Muscle of arm (tissue), 14 donors: ENCODE measurements around the gene KISS1R. TPM values are rescaled to one million over a fixed set of nuclear protein-coding genes. Genes with fewer than 3 reads are reported as not detected.
"Not testable (repeated sequence)": the region's sequence is repeated elsewhere in the genome, so short reads cannot be mapped to it uniquely, and the experiment has no call there.

ENCODE experiments used
- DNase-seq: peaks from one replicate; pipeline ENCODE4 v3.0.0-alpha.2; 2013
- long read RNA-seq, 11 donors: transcript quantifications; one replicate each; lab custom pipeline, GENCODE V29; 2026
- polyA plus RNA-seq, 12 donors: library from polyadenylated mRNA; unstranded; fragments of 120-200 nt; gene quantifications; one replicate each; pipeline ENCODE4 v1.2.1, GENCODE V29; 2013; ENCODE audit not compliant: insufficient read length in 12 of 12

Gene KISS1R
- not detected for polyA plus RNA-seq
- long read RNA-seq, donor 1 = 0 reads
- long read RNA-seq, donor 2 = 0 reads
- long read RNA-seq, donor 3 = 0 reads
- long read RNA-seq, donor 4 = 0 reads
- long read RNA-seq, donor 5 = 0 reads
- long read RNA-seq, donor 6 = 0 reads
- long read RNA-seq, donor 7 = 0 reads
- long read RNA-seq, donor 8 = 0 reads
- long read RNA-seq, donor 9 = 0 reads
- long read RNA-seq, donor 10 = 0 reads
- long read RNA-seq, donor 11 = 0 reads

DNA sequence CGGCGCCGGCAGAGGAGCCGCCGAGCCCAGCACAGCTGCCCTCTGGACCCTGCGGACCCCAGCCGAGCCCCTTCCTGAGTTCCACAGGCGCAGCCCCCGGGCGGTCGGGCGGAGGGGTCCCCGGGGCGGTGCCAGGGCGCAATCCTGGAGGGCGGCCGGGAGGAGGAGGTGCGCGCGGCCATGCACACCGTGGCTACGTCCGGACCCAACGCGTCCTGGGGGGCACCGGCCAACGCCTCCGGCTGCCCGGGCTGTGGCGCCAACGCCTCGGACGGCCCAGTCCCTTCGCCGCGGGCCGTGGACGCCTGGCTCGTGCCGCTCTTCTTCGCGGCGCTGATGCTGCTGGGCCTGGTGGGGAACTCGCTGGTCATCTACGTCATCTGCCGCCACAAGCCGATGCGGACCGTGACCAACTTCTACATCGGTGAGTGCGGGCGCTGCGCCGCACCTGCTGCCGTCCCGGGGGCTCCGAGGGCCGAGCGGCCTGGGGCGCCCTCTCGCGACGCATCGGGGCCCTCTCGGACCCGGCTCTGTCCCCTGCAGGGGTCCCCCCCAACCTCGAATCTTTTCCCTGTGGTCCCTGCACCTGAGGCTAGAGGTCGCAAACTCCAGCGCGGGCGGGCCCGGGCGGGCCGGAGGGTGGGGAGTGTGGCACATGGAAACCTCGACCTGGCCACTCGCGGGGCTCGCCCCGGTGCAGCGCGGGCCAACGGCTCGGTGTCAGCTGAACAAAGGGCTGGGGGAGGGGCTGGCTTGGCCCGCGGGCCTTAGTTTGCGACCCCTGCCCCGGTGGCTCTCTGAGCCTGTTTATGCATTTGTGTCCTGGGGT is at the start of gene KISS1R:
KISS1R (plus strand) TSS at position 11 of the 829 bp plus-strand sequence; CDS start at position 181, 170 bp downstream.
- no peak for DNase-seq

DNA sequence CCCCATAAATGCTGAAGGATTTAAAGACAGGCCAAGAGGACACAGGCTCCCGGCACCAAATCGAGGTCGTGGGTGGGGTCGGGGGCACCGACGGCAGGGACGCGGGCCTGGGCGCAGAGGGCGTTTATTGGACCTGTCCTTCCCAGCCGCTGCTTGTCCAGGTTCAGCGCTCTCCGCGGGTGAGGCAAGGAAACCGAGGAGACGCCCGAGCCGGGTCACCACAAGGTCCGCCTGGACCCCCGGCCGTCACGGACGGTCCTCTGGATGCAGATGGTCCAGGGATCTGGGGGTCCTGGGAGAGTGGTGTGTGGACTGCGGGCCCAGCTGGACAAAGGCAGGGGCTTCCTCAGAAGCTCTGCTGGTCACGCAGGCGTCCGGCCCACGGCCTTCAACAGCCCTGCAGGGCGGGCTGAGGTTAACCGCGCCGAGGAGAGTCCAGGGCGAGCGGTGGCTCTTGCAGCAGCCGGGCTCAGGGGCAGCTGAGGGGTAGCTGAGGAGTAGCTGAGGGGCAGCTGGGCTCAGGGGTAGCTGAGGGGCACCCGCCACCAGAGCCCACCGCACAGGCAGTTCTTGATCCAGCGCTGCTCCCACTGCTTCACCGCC is 49.2 kb upstream of the KISS1R start:
- DNase-seq = no peak

DNA sequence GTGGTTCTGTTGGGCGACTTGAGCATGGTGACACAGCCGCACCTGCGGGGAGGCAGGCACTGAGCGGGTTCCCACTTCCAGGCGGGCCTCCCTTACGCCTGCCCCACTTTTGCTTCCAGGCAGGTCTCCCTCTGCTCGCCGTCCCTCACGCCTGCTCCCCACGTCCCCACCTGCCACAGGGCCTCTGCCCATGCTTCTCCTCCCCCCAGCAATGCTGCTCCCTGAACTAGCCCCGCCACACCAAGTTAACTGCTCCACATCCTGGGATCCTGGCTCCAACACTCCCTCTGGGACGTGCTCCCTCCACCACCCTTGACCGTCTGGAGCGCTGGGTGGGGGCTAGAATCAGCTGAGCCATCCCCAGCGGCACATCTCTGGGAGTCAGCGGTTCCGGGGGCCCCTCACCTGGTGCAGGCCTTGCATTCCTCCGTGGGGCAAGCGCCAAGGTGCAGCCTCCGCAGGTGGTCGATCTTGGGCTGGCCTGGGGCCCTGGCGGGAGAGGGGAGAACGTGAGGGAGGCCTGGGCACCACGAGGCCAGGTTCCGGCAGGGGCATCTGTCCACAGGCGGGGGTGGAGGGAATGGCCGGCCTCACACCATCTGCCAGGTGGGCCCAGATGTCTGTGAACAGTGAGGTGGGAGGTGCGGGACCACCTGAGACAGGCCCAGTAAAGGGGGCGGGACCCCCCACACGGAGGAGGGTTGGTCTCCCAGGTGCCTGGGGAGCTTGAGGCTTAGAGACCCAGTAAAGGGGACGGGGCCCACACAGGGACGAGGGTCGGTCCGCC is 48.5 kb upstream of the KISS1R start:
- DNase-seq = no peak

DNA sequence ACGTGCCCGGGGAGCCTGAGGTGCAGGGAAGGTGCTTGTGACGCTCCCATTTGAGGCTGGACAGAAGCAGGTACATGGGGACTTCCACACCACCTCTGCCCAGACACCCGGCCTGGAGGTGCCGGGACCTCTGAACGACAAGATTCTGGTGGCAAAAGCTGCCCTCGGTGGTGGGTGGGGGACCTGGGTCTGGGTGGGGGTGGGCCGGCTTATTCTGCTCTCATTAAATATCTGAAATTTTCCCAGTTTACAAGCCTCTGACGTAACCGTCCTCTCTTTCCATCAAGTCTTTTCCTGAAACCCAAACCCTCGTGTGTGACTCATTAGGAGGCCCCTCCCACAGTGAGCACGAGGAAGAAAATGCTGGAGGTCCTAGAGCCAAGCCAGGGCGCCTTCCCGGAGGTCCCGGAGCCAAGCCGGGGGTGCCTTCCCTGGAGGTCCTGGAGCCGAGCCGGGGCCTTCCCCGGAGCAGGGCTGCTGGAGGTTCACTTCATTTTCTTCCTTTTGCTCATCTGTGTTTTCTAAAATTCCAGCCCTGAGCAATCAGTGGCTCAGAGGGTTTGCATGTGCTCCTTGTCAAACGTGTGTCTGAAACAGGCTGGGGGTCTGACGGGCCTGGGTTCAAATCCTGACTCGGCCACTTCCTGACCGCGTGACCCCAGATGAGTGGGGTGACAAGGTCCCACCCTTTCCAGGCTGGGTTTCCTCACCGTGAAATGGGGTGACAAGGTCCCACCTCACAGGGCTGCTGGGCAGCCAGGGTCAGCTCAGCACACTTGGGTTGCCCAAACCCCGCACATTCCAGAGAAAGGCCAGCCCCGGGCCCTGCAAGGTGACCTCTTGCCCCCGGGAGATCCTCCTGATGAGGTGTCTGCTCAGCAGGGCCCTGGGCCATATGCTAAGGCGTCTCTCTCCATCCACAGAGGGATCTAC is 47.6 kb upstream of the KISS1R start:
- peak; percentile 53 for DNase-seq

DNA sequence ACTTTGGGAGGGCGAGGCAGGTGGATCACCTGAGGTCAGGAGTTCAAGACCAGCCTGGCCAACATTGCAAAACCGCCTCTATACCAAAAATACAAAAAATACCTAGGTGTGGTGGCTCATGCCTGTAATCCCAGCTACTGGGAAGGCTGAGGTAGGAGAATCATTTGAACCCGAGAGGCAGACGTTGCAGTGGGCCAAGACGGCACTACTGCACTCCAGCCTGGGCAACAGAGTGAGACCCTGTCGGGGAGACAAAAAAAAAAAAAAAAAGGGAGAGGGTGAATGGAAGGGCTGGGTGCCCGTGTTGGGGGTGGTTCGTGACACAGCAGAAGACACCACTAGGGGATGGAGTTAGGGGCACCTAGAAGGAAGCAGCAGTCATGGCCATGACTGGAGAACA is 46.8 kb upstream of the KISS1R start:
- DNase-seq = no peak

DNA sequence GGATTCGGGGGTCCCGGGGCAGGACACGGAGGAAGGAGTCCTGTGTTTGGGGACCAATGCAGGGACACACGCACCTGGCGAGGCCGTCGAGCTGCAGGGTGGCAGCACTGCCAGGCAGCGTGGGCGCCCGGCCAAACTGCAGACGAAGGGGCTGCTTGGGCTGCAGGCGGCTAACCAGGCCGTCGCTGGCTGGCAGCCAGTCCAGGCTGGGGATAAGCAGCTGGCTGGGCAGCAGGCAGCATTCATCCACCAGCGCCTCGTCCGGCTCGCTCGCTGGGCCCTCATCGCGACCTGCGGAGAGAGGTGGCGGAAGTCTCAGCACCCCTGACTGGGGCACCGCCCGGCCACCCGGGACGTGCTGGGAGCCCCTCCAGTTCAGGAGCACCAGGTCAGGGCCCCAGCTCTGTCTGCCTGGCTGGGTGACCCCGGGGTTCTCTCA is 46.2 kb upstream of the KISS1R start:
- no peak for DNase-seq

DNA sequence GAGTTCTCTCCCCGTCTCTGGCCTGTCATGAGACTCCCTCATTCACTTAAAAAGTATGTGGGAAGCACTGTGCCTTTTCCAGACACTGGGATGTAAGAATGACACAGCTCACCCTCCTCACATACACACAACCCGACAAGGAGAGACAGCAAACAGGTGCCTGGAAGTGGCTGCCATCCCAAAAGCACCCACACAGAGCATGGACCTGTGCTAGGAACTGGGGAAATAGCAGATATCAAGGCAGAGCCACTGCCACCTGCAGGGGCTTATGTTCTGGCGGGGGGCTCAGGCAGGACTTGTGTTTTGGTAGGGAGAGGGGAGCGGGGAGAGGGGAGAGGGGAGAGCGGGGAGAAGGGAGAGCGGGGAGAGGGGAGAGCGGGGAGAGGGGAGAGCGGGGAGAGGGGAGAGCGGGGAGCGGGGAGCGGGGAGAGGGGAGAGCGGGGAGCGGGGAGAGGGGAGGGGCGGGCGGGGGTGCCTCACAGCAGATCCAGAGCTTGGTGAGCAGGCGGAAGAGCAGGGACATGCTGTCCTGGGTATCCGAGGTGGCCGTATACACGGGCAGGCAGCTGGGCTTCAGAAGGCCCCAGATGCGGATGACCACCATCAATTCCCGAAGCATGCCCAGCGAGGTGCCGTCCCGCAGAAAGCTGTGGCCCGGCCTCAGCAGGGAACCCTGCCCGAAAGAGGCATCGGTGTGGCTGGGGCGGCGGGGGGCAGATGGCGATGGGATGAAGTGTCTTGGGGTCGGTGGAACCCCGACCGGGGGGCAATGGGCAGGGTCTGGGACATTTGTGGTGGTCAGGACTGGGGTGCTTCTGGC is 45.5 kb upstream of the KISS1R start:
- DNase-seq = no peak

DNA sequence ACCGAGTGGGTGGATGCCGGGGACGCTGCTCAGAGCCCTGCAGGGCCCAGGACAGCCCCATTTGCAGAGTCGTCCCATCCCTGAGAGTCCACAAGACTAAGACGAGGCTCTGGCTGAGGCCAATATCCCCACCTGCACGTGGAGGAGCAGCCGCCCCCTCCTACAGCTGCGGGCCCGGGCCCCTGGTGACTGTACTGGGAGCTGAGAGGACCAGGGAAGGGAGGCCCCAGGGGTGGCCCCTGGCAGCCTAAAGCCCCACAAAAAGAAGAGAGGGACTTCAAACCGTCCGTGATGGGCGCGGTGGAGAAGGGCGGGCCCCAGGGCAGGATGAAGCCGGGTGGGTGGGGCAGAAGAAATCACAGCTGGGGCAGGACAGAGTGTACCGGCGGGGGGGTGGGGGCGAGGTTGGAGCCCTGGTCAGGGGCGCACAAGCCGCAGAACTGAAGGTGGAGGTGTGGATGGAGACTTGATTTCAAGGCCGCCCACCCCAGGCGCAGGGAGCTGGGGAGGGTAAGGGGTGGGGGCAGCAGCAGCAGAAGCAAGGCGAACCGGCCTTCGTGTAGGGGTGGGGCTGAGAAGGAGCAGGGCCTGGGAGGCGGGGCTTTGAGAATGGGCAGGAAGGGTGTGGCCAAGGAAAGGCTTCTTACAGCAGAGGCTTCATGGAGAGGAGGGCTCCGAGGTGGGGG is 44.7 kb upstream of the KISS1R start:
- DNase-seq = no peak

DNA sequence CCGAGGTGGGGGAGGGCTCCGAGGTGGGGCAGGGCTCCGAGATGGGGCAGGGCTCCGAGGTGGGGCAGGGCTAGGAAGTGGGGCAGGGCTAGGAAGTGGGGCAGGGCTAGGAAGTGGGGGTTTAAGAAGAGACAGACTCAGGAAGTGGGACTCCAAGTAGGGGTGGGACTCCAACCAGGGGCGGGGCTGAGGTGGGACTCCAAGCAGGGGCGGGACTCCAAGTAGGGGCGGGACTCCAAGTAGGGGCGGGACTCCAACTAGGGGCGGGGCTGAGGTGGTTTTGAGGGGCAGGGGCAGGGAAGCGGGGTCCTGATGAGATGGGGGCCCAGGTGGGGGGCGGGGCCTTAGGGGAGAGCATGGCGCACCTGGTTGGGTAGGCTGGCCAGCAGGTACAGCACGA is 44.0 kb upstream of the KISS1R start:
- no peak for DNase-seq

DNA sequence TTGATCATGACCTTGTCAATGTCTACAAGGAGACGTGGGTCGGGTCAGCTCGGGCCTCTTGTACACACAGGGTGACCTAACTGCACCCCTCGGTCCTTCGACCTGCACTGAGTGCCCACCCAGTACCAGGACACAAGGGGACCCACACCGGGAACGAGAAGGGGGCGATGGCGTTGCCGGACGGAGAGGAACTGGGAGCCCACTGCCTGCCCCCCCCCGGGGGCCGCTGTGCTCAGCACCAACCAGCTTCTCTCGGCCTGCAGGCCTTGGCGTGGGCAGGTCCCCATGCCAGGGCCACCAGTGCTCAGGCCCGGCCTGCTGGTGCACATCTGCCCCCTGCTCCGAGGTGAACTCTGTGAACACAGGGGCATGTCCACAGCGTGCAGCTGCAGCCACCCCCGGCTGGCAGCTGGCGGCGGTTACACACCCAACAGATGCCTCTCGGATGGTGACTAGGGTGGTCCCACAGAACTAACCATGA is 43.5 kb upstream of the KISS1R start:
- DNase-seq = no peak

DNA sequence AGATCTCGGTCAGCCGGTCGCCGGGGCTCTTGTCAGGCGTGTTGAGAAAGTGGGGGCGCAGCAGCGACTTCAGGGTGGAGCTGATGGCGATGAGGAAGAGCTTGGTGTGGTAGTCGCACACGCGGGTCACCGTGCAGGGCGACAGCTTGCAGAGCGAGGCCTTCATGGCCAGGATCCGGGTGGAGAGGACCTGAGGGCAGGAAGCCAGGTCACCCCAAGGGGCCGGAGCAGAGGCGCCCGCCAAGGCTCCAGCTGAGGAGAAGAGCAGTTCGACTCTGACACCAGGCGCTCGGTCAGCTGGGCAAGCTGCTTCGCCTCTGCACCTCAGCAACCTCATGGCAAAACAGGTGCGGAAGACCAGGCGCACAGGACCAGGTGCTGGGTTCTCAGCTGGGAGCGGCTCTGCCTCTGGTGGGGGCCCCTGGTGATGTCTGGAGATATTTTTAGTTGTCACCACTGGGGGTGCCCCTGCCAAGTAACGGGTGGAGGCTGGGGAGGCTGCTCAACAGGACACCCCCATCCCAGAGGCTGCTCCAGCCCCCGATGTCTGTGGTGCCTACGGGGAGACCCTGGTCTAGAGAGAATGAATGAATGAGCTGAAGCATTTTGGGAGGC is 41.8 kb upstream of the KISS1R start:
- DNase-seq = no peak

DNA sequence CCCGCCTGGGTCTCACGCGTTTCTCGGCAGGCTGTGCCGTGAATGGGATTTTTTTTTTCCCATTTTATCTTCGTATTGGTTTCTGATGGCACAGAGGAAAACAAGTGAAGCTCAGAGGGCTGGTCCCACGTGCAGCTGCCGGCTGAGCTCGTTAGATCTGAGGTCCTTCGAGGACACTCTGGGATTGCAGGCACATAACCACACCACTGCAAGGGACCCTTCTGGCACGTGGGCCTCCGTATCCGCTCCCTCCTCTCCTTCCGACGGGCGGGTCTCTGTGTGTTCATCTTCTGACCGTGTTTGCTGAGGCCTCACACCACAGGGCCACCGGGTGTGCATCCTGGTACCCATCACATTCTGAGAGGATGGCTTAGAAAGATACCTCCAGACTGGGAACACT is 41.0 kb upstream of the KISS1R start:
- DNase-seq = no peak

DNA sequence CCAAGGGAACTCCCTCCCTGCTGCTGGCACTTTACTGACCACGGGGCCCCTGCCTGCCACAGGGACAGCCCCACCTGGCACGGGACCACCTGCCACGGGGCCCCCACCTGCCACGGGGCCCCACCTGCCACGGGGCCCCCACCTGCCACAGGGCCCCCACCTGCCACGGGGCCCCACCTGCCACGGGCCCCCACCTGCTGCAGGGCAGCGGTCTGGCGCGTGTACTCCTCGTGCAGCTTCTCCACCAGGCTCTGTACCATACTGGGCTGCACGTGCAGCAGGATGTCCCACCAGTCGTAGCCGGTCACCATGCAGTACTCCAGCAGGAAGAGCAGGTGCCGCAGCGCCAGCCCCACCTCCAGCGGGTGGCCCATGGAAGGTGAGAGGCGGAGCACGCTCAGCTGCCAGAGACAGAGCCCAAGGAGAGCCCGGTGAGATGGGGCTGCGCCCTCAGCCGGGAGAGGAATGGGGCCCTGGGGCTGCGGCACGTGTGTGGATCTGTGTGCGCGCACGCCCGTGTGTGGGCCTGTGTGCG is 40.3 kb upstream of the KISS1R start:
- no peak for DNase-seq

DNA sequence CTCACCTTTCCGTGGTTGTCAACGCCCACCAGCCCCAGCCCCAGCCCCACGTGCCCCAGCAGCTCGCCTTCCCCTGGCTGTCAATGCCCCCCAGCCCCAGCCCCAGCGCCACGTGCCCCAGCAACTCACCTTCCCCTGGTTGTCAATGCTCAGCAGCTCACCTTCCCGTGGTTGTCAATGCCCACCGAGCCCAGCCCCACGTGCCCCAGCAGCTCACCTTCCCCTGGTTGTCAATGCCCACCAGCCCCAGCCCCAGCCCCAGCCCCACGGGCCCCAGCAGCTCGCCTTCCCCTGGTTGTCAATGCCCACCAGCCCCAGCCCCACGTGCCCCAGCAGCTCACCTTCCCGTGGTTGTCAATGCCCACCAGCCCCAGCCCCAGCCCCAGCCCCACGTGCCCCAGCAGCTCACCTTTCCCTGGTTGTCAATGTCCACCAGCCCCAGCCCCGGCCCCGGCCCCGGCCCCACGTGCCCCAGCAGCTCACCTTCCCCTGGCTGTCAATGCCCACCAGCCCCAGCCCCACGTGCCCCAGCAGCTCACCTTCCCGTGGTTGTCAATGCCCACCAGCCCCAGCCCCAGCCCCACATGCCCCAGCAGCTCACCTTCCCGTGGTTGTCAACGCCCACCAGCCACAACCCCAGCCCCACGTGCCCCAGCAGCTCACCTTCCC is 39.0 kb upstream of the KISS1R start:
- not testable (repeated sequence) for DNase-seq

DNA sequence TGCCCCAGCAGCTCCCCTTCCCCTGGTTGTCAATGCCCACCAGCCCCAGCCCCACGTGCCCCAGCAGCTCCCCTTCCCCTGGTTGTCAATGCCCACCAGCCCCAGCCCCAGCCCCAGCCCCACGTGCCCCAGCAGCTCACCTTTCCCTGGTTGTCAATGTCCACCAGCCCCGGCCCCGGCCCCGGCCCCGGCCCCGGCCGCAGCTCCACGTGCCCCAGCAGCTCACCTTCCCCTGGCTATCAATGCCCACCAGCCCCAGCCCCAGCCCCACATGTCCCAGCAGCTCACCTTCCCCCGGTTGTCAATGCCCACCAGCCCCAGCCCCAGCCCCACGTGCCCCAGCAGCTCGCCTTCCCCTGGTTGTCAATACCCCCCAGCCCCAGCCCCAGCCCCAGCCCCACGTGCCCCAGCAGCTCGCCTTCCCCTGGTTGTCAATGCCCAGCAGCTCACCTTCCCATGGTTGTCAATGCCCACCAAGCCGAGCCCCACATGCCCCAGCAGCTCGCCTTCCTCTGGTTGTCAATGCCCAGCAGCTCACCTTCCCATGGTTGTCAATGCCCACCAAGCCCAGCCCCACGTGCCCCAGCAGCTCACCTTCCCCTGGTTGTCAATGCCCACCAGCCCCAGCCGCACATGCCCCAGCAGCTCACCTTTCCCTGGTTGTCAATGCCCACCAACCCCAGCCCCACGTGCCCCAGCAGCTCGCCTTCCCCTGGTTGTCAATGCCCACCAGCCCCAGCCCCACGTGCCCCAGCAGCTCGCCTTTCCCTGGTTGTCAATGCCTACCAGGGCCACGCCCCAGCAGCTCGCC is 38.2 kb upstream of the KISS1R start:
- not testable (repeated sequence) for DNase-seq

DNA sequence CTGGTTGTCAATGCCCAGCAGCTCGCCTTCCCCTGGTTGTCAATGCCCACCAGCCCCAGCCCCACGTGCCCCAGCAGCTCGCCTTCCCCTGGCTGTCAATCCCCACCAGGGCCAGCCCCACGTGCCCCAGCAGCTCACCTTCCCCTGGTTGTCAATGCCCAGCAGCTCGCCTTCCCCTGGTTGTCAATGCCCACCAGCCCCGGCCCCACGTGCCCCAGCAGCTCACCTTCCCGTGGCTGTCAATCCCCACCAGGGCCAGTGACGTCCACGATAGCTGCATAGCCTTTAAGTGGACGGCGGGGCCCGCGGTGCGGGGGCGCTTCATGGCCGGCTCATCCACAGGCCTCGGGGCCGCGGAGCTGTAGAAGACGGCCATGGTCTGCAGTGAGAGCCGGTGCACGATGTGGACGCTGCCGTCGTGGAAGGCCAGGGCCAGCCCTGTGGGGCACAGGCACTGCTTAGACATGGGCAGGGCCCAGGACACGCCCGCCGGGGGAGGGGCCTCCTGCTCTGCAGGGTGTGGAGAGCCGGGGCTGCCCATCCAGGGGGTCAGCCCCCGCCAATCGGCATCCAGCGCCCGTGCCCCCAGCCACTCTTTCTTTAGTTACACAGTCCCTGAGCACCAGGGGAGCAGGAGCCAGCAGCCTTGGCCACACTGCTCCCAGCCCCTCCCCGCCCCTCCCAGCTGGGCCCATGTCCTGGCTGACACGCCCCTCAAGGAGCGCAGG is 37.3 kb upstream of the KISS1R start:
- no peak for DNase-seq
